Ascending aorta (tissue), 2 donors: ENCODE data around the gene CDH1. TPM values are rescaled to one million over a fixed set of nuclear protein-coding genes. Genes with fewer than 3 reads are reported as not detected.

ENCODE experiments used
- DNase-seq, 2 donors: peaks; one replicate each; pipeline ENCODE4 v3.0.0-alpha.2; 2019; ENCODE audit warnings: low spot score in 2 of 2
- H3K27ac ChIP-seq, 2 donors: fragments of 200-600 bp; sonication (generic); one replicate each; pipeline ENCODE4 v1.5.1; 2016 to 2017; ENCODE audit warnings: mild to moderate bottlenecking in 1 of 2
- H3K27me3 ChIP-seq: fragments of 200-600 bp; sonication (generic); one replicate; pipeline ENCODE4 v1.5.1; 2017
- H3K36me3 ChIP-seq, 2 donors: fragments of 200-600 bp; sonication (generic); one replicate each; pipeline ENCODE4 v1.5.1; 2016
- H3K4me1 ChIP-seq, 2 donors: fragments of 200-600 bp; sonication (generic); one replicate each; pipeline ENCODE4 v1.5.1; 2016 to 2017; ENCODE audit warnings: mild to moderate bottlenecking in 1 of 2
- H3K4me3 ChIP-seq, 2 donors: fragments of 200-600 bp; sonication (generic); one replicate each; pipeline ENCODE4 v1.5.1; 2016 to 2017; ENCODE audit warnings: mild to moderate bottlenecking in 1 of 2
- H3K9me3 ChIP-seq, 2 donors: fragments of 200-600 bp; sonication (generic); one replicate each; pipeline ENCODE4 v1.5.1; 2016
- intact Hi-C: fragments of 100-400 bp; cut with DNase I; formaldehyde crosslinking; loops from one replicate; pipeline ENCODE4 v1.15.1; 2023
- total RNA-seq: library from RNA; depleted of rRNA; stranded (reverse); fragments of >200 nt; gene quantifications from one replicate; pipeline ENCODE4 v1.1.0, GENCODE V29; 2016
- TF ChIP-seq, protein P1 (sequence below), 3 experiments: fragments of 200-600 bp in 2 of 3; fragments of 450-650 bp in 1 of 3; sonication (generic) in 2 of 3; IDR thresholded peaks; one replicate each; pipeline ENCODE4 v1.5.1; 2016 to 2019; ENCODE audit warnings: antibody characterized with exemption in 3 of 3, mild to moderate bottlenecking in 1 of 3, moderate library complexity in 1 of 3

The CDH1 gene
- total RNA-seq, 1 donor from 2014 or later: not detected

DNA sequence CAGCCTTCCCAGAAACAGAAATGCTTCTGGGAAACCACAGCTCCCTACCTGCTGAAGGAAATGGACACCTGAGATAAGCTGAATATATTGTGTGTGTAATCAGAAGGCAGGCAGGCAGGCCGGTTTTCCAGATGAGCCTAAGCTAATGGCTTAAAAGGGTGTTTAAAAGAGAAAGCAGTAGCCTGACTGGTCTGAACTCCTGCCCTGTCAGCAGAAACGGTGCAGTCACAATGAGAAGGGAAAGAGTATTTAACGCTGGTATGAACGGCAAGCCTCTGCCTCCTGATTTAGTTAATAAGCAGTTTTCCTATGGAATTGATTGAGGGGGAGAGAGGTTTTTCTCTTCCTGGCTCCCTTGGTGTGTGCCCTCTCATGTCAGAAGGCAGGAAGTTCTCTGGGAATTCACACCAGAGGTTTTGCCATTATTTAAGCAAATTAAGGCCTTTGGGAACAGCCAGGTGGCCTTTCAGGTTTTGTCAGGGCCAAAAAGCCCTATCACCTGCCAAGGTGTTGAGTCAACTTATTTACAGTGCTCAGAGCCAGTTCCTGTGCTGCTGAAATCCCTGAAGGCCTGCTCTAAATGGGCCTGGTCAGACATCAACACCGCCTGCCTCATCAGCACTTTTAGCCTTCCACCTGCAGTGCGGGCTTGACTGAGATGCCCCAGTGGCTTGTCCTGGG, 41.6 kb downstream of the CDH1 start:
- Histone ChIP-seq H3K4me3 (no peak overlapping the region), H3K4me1 (no peaks in the 10 kb centered on the region), H3K27ac (no peak overlapping the region), H3K27me3 (no peaks in the 10 kb centered on the region), H3K9me3 (no peaks in the 10 kb centered on the region), H3K36me3 (no peaks in the 10 kb centered on the region)
- DNase-seq: no peak
- intact Hi-C loops: no loop called here
- TF ChIP-seq, protein P1, sequence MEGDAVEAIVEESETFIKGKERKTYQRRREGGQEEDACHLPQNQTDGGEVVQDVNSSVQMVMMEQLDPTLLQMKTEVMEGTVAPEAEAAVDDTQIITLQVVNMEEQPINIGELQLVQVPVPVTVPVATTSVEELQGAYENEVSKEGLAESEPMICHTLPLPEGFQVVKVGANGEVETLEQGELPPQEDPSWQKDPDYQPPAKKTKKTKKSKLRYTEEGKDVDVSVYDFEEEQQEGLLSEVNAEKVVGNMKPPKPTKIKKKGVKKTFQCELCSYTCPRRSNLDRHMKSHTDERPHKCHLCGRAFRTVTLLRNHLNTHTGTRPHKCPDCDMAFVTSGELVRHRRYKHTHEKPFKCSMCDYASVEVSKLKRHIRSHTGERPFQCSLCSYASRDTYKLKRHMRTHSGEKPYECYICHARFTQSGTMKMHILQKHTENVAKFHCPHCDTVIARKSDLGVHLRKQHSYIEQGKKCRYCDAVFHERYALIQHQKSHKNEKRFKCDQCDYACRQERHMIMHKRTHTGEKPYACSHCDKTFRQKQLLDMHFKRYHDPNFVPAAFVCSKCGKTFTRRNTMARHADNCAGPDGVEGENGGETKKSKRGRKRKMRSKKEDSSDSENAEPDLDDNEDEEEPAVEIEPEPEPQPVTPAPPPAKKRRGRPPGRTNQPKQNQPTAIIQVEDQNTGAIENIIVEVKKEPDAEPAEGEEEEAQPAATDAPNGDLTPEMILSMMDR (IDR thresholded peaks at IDR 0.05): no peak

DNA sequence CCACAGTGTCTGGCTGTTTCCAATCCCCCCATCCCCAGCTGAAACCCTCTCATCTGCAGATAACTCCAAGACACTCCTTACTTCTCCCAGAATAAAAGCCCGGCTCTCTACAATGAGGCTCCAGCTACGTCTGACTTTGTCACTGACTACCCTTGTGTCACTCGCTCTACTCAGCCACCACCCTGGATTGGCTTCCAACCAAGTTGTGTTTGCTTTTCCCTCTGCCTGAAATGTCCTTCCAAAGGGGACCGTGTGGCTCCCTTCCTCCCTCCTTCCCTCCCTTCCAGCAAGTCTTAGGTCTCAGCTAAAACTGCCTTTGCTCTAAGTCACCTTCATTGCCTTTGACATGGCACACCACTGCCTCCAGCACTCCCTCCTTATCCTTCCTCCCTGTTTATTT, 42.8 kb downstream of the CDH1 start:
- no peaks in the 10 kb centered on the region for H3K9me3 ChIP-seq
- H3K36me3 ChIP-seq: no peaks in the 10 kb centered on the region
- TF ChIP-seq, protein P1 (IDR thresholded peaks at IDR 0.05): no peak
- DNase-seq: no peak
- H3K27ac ChIP-seq: no peak overlapping the region
- H3K4me3 ChIP-seq: no peak overlapping the region
- no peaks in the 10 kb centered on the region for H3K27me3 ChIP-seq
- intact Hi-C loops: no loop called here
- H3K4me1 ChIP-seq: no peaks in the 10 kb centered on the region

DNA sequence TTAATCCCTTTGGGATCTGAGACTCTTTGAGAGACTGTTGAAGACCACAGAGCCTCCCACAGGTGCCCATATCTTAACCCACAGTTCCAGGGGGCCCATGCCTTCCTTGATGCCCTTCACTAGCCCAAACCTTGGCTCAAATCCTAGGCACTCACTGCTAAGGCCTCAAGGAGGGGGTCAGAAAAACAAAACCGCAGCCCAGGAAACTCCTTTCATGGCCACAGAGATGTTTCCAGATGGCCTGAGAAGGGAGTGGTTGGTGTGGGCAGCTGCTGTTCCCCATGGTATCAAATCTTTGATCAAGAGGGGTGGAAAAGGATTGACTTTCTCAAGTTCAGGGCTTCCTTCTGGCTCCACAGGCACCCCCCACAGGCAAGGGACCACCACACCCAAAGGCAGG, 44.7 kb downstream of the CDH1 start:
- no peak overlapping the region for H3K27ac ChIP-seq
- intact Hi-C loops: no loop called here

DNA sequence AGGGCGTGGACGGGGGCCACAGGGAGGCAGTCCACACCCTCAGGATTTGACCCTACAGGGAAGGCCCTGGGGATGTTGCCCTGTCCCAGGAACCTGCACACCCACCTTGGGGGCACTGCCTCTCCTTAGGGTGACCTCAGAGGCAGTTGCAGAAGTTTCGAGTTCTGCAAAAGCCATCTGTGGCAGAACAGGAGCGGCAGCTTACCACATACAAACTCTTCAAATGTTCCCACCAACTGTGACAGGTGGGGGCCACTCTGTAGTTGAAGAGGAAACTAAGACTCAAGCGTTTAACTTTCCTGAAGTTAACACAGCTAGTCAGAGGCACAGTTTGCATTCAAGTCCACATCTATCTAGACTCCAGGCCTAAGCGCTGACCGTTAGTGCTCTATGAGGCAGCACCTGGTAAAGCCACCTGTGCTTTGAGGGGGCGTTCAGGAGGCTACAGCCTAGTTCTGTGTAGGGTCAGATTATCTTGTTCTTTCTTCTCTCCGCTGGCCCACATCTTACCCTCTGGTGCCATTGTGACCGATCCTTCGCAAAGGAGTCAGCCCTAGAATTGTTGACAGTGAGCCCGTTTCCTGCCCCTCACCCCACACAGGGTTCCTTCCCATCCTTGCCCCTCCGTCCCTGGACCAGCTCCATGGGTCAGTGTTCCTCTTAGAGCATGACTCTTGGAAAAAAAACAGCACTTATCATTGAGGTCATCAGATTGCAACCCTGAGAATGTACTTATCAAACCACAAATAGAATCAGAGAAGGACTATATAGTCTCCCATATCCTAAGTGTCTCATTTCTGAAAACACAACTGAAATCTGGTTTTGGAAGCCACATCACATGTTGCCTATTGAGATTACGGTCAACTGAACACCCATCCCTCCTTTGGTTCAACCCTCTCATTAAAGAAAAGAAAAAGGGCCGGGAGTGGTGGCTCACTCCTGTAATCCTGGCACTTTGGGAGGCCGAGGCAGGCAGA, 45.4 kb downstream of the CDH1 start:
- H3K9me3 ChIP-seq: no peaks in the 10 kb centered on the region
- TF ChIP-seq, protein P1 (IDR thresholded peaks at IDR 0.05): no peak
- no peaks in the 10 kb centered on the region for H3K4me1 ChIP-seq
- no peak for DNase-seq
- H3K36me3 ChIP-seq: no peaks in the 10 kb centered on the region
- no peak overlapping the region for H3K4me3 ChIP-seq
- intact Hi-C loops: no loop called here
- no peaks in the 10 kb centered on the region for H3K27me3 ChIP-seq
- H3K27ac ChIP-seq: no peak overlapping the region

More for the DNA sequence above, 44.7 kb downstream of the CDH1 start:
- DNase-seq: no peak
- H3K4me3 ChIP-seq: no peak overlapping the region
- no peaks in the 10 kb centered on the region for H3K27me3 ChIP-seq
- H3K9me3 ChIP-seq: no peaks in the 10 kb centered on the region
- no peaks in the 10 kb centered on the region for H3K4me1 ChIP-seq
- TF ChIP-seq, protein P1 (IDR thresholded peaks at IDR 0.05): no peak
- H3K36me3 ChIP-seq: no peaks in the 10 kb centered on the region

DNA sequence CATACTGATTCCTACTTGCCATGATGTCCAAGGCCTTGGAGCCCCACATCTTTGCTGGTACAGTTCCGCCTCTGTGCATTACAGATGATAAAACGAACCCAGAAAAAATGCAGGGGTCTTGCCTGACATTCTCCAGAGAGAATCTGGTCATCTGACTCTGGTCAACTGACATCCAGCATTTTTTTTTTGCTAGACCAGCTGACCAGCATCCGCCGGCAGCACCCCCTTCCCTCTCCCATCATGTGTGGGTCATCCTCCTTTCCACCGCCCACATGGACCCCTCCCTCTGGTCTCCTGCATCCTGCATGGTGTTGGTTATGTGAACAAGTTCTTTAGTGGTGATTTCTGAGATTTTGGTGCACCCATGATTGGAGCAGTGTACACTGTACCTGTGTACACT, 47.1 kb downstream of the CDH1 start:
- no peaks in the 10 kb centered on the region for H3K27me3 ChIP-seq
- no peaks in the 10 kb centered on the region for H3K9me3 ChIP-seq
- H3K27ac ChIP-seq: no peak overlapping the region
- intact Hi-C loops: no loop called here
- no peak for DNase-seq
- no peaks in the 10 kb centered on the region for H3K36me3 ChIP-seq
- H3K4me1 ChIP-seq: no peaks in the 10 kb centered on the region
- no peak overlapping the region for H3K4me3 ChIP-seq
- TF ChIP-seq, protein P1 (IDR thresholded peaks at IDR 0.05): no peak
